GM12872 (cell line): ENCODE measurements around the gene EFEMP2.

Experiments
- CTCF ChIP-seq: IDR thresholded peaks from 3 replicates; pipeline ENCODE4 v1.5.1; 2011; ENCODE audit warnings: low read depth, mild to moderate bottlenecking, low read length, moderate library complexity; ENCODE audit not compliant: insufficient read depth

Gene EFEMP2

DNA sequence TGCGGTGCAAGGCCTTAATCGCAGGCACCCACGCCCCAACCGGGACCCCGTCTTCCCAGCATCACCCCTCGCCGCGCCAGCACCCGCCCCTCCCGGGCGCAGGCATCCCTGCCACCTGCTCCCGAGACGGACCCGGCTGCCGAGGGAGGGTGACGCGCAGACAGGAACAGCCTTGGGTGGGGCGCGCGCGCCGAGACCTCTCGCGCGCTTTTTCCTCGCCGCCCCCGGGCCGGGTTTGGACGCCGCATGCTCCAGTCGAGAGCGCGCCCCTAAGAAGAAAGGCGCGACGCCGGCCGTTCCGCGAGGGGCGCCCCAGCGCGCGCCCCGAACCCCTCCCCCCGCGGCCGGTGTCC, 15.1 kb downstream of the EFEMP2 start:
- TF ChIP-seq CTCF = no peak

DNA sequence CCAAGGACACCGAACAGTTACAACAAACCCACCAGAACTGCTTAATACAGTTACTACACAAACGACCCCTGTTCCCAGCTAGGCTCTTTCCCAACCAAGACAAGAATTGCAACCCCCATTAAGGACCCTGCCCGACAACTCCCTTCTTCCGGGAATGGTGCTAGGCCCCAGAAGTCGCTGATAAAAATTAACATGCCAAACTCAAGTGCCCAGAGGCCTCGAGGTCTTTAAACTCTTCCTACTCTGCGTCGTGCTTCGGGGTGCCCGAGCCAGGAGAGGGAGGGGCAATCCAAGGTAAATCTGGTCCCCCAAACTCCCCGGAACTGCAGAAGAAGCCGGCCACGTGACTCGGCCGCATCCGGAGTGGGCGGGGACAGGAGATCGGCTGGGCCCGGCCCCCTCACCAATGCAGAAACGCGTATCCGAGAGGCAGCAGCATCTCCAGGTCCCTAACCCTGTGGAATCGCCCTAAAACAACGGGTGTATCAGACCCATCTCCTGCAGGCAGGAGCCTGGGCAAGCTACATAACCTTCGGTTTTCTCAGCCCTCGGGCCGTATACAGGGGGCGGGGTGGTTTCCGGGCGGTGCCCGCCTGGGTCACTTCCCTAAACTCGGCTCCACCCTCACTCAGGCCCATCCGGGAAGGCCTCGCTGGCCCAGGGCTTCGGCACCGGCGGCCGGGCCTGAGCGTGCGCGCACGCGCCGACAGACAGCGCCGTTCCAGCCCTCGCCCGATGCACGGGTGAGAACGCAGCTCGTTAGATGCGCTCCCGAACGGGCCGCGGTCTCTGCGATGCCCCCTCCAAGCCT, 15.7 kb downstream of the EFEMP2 start:
- TF ChIP-seq CTCF = no peak

DNA sequence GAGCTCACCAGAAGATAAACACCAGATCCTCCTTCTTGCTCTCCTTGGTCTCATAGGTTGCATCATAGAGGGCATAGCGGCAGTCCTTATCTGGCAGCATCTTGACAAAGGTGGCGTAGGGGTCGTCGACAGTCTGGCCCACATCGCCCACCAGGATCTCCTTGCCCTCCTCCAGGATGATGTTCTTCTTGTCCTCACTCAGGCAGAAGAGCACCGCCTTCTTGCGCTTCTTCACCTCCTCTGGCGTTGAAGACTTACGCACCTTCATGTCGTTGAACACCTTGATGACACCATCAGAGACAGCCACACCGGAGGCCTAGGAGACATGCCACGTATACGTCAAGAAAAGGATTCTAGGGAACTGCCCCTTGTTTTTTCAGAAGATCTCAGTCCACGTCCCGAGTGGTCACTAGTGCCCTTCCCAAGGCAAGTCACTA, 16.7 kb downstream of the EFEMP2 start:
- TF ChIP-seq CTCF = no peak

DNA sequence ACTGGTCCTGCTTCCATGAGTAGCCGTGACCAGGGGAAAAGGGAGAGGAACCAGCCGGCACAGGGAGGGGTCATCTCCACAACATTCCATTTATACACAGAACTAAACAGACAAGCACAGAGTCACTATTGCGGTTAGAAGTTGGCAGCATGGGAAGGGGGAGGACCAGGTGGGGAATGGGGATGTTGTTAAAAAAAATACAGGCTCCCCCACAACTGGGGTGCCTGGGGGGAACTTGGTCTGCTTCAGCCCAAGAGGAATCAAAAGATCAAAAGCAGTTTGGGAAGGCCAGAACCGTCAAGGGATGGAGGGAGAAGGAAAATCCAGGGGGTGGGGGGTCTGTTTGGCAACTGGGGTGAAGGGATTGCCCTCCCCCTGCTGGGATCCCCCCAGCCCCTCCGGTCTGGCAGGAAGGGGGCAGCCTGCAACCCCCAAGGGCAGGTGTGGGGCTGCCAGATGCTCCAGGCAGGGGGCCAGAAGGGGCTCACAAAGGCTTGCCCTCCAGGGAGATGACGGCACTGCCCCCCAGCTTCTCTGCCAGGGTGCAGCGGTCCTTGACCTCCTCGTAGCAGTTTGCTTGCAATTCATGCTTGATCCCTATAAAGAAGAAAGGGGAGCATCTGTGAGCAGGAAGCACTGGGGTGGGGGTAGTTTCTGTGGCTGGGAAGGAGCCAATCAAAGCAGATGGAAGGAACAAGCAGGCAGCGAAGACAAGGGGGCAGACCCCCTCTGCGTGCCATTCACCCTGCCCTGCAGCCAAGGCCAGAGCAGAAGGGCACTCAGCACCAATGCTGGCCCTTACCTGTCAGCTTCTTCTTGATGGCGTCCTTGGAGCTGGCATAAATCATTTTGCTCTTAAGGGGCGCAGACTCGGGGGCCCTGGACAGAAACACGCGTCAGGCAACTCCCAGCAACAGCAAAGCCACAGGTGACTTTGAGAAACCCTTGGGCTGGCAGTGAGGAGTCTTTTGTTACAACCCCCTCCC, 17.5 kb downstream of the EFEMP2 start:
- no peak for TF ChIP-seq CTCF

- no peak for TF ChIP-seq CTCF
Observed at GRCh38 chr11:65854161-65854592, 18.4 kb downstream of the EFEMP2 start.

DNA sequence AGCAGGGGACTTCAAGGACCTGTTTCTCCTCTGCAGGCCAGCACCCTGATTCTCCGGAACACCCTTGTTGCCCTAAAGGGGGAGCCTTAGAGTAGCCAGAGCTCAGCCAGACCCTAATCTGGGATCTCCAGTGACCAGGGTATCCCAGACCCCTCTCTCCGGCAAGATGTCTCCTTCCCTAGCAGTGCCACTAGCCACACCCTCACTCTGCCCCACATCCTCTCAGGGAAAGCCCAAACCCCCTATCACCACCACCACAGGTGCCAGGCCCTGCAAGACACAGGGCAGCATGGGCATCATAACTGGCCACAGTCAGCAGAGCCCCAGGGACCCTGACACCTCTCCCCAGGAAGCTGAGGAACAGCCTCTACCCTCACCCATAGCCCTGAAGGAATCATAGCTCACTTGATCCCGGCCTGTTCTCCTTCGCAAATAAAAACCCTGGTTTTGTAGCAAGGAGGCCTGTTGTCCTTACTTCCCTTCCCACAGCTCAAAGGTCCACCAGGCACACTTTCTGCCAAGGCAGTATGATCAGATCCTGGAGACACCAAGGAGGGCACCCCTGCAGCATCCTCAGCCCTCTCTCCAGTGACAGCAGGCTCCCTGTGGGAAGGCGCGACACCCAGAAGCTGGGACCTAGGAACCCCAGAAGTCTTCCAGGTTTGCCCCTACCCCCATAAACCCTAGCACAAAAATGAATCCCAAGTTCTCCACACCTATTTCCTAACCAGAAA, 19.2 kb downstream of the EFEMP2 start:
- 0 out of 3 replicates have a peak, but pooled peaks have one; percentile 7 for TF ChIP-seq CTCF
